Prostate gland (tissue), 2 donors: ENCODE measurements around the gene ANKLE1. TPM values are rescaled to one million over a fixed set of nuclear protein-coding genes. Genes with fewer than 3 reads are reported as not detected.

Experiments used
- DNase-seq: peaks from one replicate; pipeline ENCODE4 v3.0.0-alpha.2; 2019; ENCODE audit warnings: low spot score
- H3K27ac ChIP-seq, 2 donors: fragments of 200-600 bp; sonication (generic); 2 replicates each; pipeline ENCODE4 v1.5.1; 2017 to 2019
- H3K27me3 ChIP-seq: fragments of 200-600 bp; sonication (generic); replicated peaks from 2 replicates; pipeline ENCODE4 v1.5.1; 2019; ENCODE audit not compliant: insufficient read depth
- H3K36me3 ChIP-seq, 2 donors: fragments of 200-600 bp; sonication (generic); 1 replicate in 1 of 2; 2 replicates in 1 of 2; pipeline versions ENCODE4 v1.5.1 to v1.8.1; 2017 to 2019
- H3K4me1 ChIP-seq: fragments of 200-600 bp; sonication (generic); replicated peaks from 2 replicates; pipeline ENCODE4 v1.5.1; 2019
- H3K4me3 ChIP-seq, 2 donors: fragments of 200-600 bp; sonication (generic); 2 replicates each; pipeline ENCODE4 v1.5.1; 2017 to 2019
- H3K9me3 ChIP-seq: fragments of 200-600 bp; sonication (generic); 2 replicates; pipeline ENCODE4 v1.5.1; 2017
- CTCF ChIP-seq, 4 experiments: fragments of 200-600 bp in 2 of 4; fragments of 450-650 bp in 2 of 4; sonication (generic) in 2 of 4; IDR thresholded peaks; 1 replicate in 3 of 4; 2 replicates in 1 of 4; pipeline ENCODE4 v1.5.1; 2016 to 2019; ENCODE audit warnings: antibody characterized with exemption in 4 of 4, mild to moderate bottlenecking in 2 of 4, moderate library complexity in 2 of 4
- POLR2A ChIP-seq: fragments of 450-650 bp; IDR thresholded peaks from one replicate; pipeline ENCODE4 v1.6.1; 2016; ENCODE audit warnings: antibody characterized with exemption, mild to moderate bottlenecking
- POLR2AphosphoS5 ChIP-seq: sonication (generic); formaldehyde crosslinking; IDR thresholded peaks from one replicate; pipeline ENCODE4 v1.6.1; 2017; ENCODE audit warnings: antibody characterized with exemption
- WGBS: methylation state at CpG from one replicate; pipeline ENCODE4 v1.1.5; 2018; 5-methylcytosine and 5-hydroxymethylcytosine counted together
- intact Hi-C: fragments of 100-400 bp; cut with DNase I; formaldehyde crosslinking; loops from one replicate; pipeline ENCODE4 v1.14.2; 2022
- total RNA-seq, 2 donors: library from RNA; depleted of rRNA; stranded (reverse); fragments of >200 nt; gene quantifications; one replicate each; pipeline ENCODE4 v1.1.0, GENCODE V29; 2016

ANKLE1 gene
- total RNA-seq, 2 donors from 2014 or later, result 0.64 to 1.2 TPM

GRCh38 chr19:17334414-17335409 lies 53.0 kb downstream of the ANKLE1 start, which contains the start of gene ANO8:
ANO8 (minus strand) TSS chr19:17334855; CDS start chr19:17334670, 185 bp downstream.
- H3K4me3 ChIP-seq, result peak within 1 kb of the TSS; percentile 56 to 59
- intact Hi-C loops, result no loop called here
- no peaks in the 10 kb centered on the region for H3K36me3 ChIP-seq
- no peaks in the 10 kb centered on the region for H3K9me3 ChIP-seq
- peaks cover 4% of the 10 kb centered on the region for H3K4me1 ChIP-seq
- WGBS, result 2% methylated on average over 84 of the region's 86 CpGs
- H3K27ac ChIP-seq, result peak within 1 kb of the TSS; percentile 59 to 71
- DNase-seq, result peak; percentile 91
- TF ChIP-seq POLR2A (peak; percentile 71), POLR2AphosphoS5 (peak; percentile 89), CTCF (IDR thresholded peaks at IDR 0.05) (no peak)
- H3K27me3 ChIP-seq, result no peaks in the 10 kb centered on the region

GRCh38 chr19:17335575-17335974 lies 53.9 kb downstream of the ANKLE1 start:
- Histone ChIP-seq H3K27me3 (no peaks in the 10 kb centered on the region), H3K27ac (no peak overlapping the region), H3K4me1 (peaks cover 4% of the 10 kb centered on the region), H3K9me3 (no peaks in the 10 kb centered on the region), H3K4me3 (no peak overlapping the region), H3K36me3 (no peaks in the 10 kb centered on the region)
- intact Hi-C loops, result no loop called here
- no peak for TF ChIP-seq CTCF (IDR thresholded peaks at IDR 0.05)
- no peak for TF ChIP-seq POLR2AphosphoS5
- TF ChIP-seq POLR2A, result no peak
- whole genome bisulfite sequencing, result 59% methylated on average over 10 of the region's 10 CpGs
- DNase-seq, result no peak

Other genes starting within 250 kb of the ANKLE1 start
- 10 to 100 TPM in 1 of 2 donors, 1 to 10 TPM in 1; 6.5 to 15.3 TPM for gene HAUS8, start 206.4 kb upstream of the ANKLE1 start, total RNA-seq
- 100 to 1,000 TPM in 1 of 2 donors, 10 to 100 TPM in 1; 50.9 to 208 TPM for gene MYO9B, start 206.1 kb upstream of the ANKLE1 start, total RNA-seq
- 10 to 100 TPM; 24.5 to 30.3 TPM for gene USE1, start 66.5 kb upstream of the ANKLE1 start, total RNA-seq
- 10 to 100 TPM; 21.6 to 26.2 TPM for gene OCEL1, start 55.7 kb upstream of the ANKLE1 start, total RNA-seq
- gene NR2F6, start 36.0 kb upstream of the ANKLE1 start, total RNA-seq, result 100 to 1,000 TPM in 1 of 2 donors, 10 to 100 TPM in 1; 91.7 to 108 TPM
- 1 to 10 TPM; 3.5 to 8.4 TPM for gene USHBP1, start 17.2 kb upstream of the ANKLE1 start, total RNA-seq
- gene BABAM1, start 14.5 kb upstream of the ANKLE1 start, total RNA-seq, result 10 to 100 TPM; 80.0 to 81.6 TPM
- gene ABHD8, start 21.5 kb downstream of the ANKLE1 start, total RNA-seq, result 10 to 100 TPM; 20.1 to 21.6 TPM
- gene MRPL34, start 24.0 kb downstream of the ANKLE1 start, total RNA-seq, result 100 to 1,000 TPM; 157 to 169 TPM
- gene DDA1, start 27.7 kb downstream of the ANKLE1 start, total RNA-seq, result 10 to 100 TPM in 1 of 2 donors, 1 to 10 TPM in 1; 9.6 to 18.6 TPM
- 10 to 100 TPM in 1 of 2 donors, 1 to 10 TPM in 1; 9.8 to 10.1 TPM for gene ANO8, start 53.0 kb downstream of the ANKLE1 start, total RNA-seq
- gene GTPBP3, start 55.7 kb downstream of the ANKLE1 start, total RNA-seq, result 10 to 100 TPM; 42.4 to 67.0 TPM
- gene PLVAP, start 95.4 kb downstream of the ANKLE1 start, total RNA-seq, result 10 to 100 TPM; 33.5 to 35.4 TPM
- not detected for gene CCDC194, start 112.3 kb downstream of the ANKLE1 start, total RNA-seq
- 10 to 100 TPM; 32.7 to 75.3 TPM for gene BST2, start 123.7 kb downstream of the ANKLE1 start, total RNA-seq
- 10 to 100 TPM; 71.2 to 75.7 TPM for gene MVB12A, start 138.1 kb downstream of the ANKLE1 start, total RNA-seq
- gene TMEM221, start 166.8 kb downstream of the ANKLE1 start, total RNA-seq, result 1 to 10 TPM; 1.4 to 1.7 TPM
- not detected for gene NXNL1, start 179.0 kb downstream of the ANKLE1 start, total RNA-seq
- 10 to 100 TPM; 73.3 to 78.7 TPM for gene SLC27A1, start 188.6 kb downstream of the ANKLE1 start, total RNA-seq
- 100 to 1,000 TPM; 120 to 129 TPM for gene PGLS, start 229.7 kb downstream of the ANKLE1 start, total RNA-seq